ENCODE results near the gene XYLT1. TPM values are rescaled to one million over a fixed set of nuclear protein-coding genes. Genes with fewer than 3 reads are reported as not detected.
A peak's percentile ranks its signal among the peaks of the same experiment; 100 is the strongest.

XYLT1 gene
- total and polyA plus RNA-seq, 2 of the 13 experiments (the other 11 are each of a cell fraction or from before 2014, with no cell fraction given): not detected

- no peaks in the 10 kb centered on the region for H3K36me3 ChIP-seq (replicated peaks in 1 of 2; ENCODE audit: control insufficient read depth in 1 of 2, insufficient read depth in 2 of 2, low read length in 2 of 2)
- 29% methylated on average over 3 of the region's 3 CpGs for WGBS (ENCODE audit: low lambda C conversion rate)
- no peaks in the 10 kb centered on the region; a peak in 1 of 5 replicates for H3K27me3 ChIP-seq (ENCODE audit: control insufficient read depth in 1 of 2, insufficient read depth in 2 of 2, low read length in 2 of 2)
- 0 out of 2 replicates have a peak, but pooled peaks have one; percentile 24 for TF ChIP-seq ZNF556 (CRISPR knock-in tag; IDR thresholded peaks at IDR 0.05; ENCODE audit: borderline replicate concordance)
- 0 out of 2 replicates have a peak, but pooled peaks have one; percentile 18 for TF ChIP-seq KDM5B (CRISPR knock-in tag; IDR thresholded peaks at IDR 0.05; ENCODE audit: borderline replicate concordance)
- no peak for TF ChIP-seq STAG1 (CRISPR knock-in tag; IDR thresholded peaks at IDR 0.05)
- H3K4me1 ChIP-seq (ENCODE audit: insufficient read depth, low read length): peaks cover 23% of the 10 kb centered on the region
- CTCF ChIA-PET (ENCODE audit: low intra/inter-chr PET ratio, low total read pairs): no interaction called here
- POLR2A ChIA-PET: no interaction called here
- no peak overlapping the region for H3K4me2 ChIP-seq (ENCODE audit: low read depth, low read length)
- no peaks in the 10 kb centered on the region for H4K20me1 ChIP-seq (ENCODE audit: insufficient read depth, low read length)
- DNase-seq (ENCODE audit: low spot score): no peak
- intact Hi-C loops (cut with micrococcal nuclease; ENCODE audit: unreplicated experiment) (no loop called here), in situ Hi-C loops (cut with HindIII; ENCODE audit: extremely low pct_ligation_motif_present, low pct_unique_long_range_greater_than_20kb) (loop anchor here (10.0 kb wide), 1 partner anchor 195 kb away; no protein-coding TSS in a partner anchor)
- H3K27ac ChIP-seq (ENCODE audit: extremely low read length, insufficient read depth, low read length): no peak overlapping the region
- peak; percentile 48 for ATAC-seq
- H3K4me3 ChIP-seq (replicated peaks in 1 of 3; ENCODE audit: insufficient read depth in 1 of 3, low read depth in 2 of 3, low read length in 3 of 3): no peak overlapping the region
- H3K79me2 ChIP-seq (ENCODE audit: insufficient read depth, low read length): no peaks in the 10 kb centered on the region
- no peak for FAIRE-seq
- no peak overlapping the region for H3K9ac ChIP-seq (ENCODE audit: insufficient read depth, low read depth, low read length)
- H2AFZ ChIP-seq (ENCODE audit: low read length): no peak overlapping the region
- BruUV-seq (replicated peaks): no TSS peak
- no peaks in the 10 kb centered on the region for H3K9me3 ChIP-seq (ENCODE audit: low read length)
Observed at GRCh38 chr16:17270111-17270510, 200.6 kb downstream of the XYLT1 start.

- in situ Hi-C loops (cut with HindIII; ENCODE audit: extremely low pct_ligation_motif_present, low pct_unique_long_range_greater_than_20kb) (no loop called here), intact Hi-C loops (cut with micrococcal nuclease; ENCODE audit: unreplicated experiment) (no loop called here)
- DNase-seq (ENCODE audit: low spot score): no peak
- H2AFZ ChIP-seq (ENCODE audit: low read length): no peak overlapping the region
- 92% methylated on average over 2 of the region's 2 CpGs for WGBS (ENCODE audit: low lambda C conversion rate)
- TF ChIP-seq PCBP2 (optimal IDR thresholded peaks at IDR 0.05; ENCODE audit: low read depth, low read length, poor library complexity, severe bottlenecking): no peak
- no peak for TF ChIP-seq SP2 (CRISPR knock-in tag; IDR thresholded peaks at IDR 0.05)
- no peak for TF ChIP-seq MYNN (CRISPR knock-in tag; IDR thresholded peaks at IDR 0.05; ENCODE audit: low read depth)
- TF ChIP-seq ZNF576 (CRISPR knock-in tag; IDR thresholded peaks at IDR 0.05): no peak
- TF ChIP-seq ZNF766 (CRISPR knock-in tag; IDR thresholded peaks at IDR 0.05; ENCODE audit: borderline replicate concordance): no peak
- TF ChIP-seq LCORL (IDR thresholded peaks at IDR 0.05): no peak
- TF ChIP-seq LCORL (CRISPR knock-in tag; IDR thresholded peaks at IDR 0.05): no peak
- no peaks in the 10 kb centered on the region for H3K79me2 ChIP-seq (ENCODE audit: insufficient read depth, low read length)
- H3K4me2 ChIP-seq (ENCODE audit: low read depth, low read length): no peak overlapping the region
- ChIA-PET POLR2A (no interaction called here), CTCF (ENCODE audit: low intra/inter-chr PET ratio, low total read pairs) (no interaction called here)
- no peak overlapping the region for H3K4me3 ChIP-seq (replicated peaks in 1 of 3; ENCODE audit: insufficient read depth in 1 of 3, low read depth in 2 of 3, low read length in 3 of 3)
- no peak for FAIRE-seq
- no peaks in the 10 kb centered on the region for H3K9me3 ChIP-seq (ENCODE audit: low read length)
- no TSS peak for BruUV-seq (replicated peaks)
- peaks cover 17% of the 10 kb centered on the region for H3K4me1 ChIP-seq (ENCODE audit: insufficient read depth, low read length)
- H3K27me3 ChIP-seq (ENCODE audit: control insufficient read depth in 1 of 2, insufficient read depth in 2 of 2, low read length in 2 of 2): no peaks in the 10 kb centered on the region; a peak in 1 of 5 replicates
- no peaks in the 10 kb centered on the region for H3K36me3 ChIP-seq (replicated peaks in 1 of 2; ENCODE audit: control insufficient read depth in 1 of 2, insufficient read depth in 2 of 2, low read length in 2 of 2)
- no peaks in the 10 kb centered on the region for H4K20me1 ChIP-seq (ENCODE audit: insufficient read depth, low read length)
- no peak overlapping the region for H3K9ac ChIP-seq (ENCODE audit: insufficient read depth, low read depth, low read length)
- no peak for ATAC-seq
- H3K27ac ChIP-seq (ENCODE audit: extremely low read length, insufficient read depth, low read length): no peak overlapping the region
Observed at GRCh38 chr16:17269439-17269838, 201.3 kb downstream of the XYLT1 start.

Data from HepG2 (cell line).